Esophagus squamous epithelium (tissue), 5 donors: Measurements from ENCODE around the gene ENOX1. TPM values are rescaled to one million over a fixed set of nuclear protein-coding genes. Genes with fewer than 3 reads are reported as not detected.

ENCODE experiments used
- DNase-seq: peaks from one replicate; lab custom pipeline; 2025; lab: John Stamatoyannopoulos, UW
- H3K27ac ChIP-seq, 4 donors: fragments of 200-600 bp; sonication (generic); one replicate each; pipeline ENCODE4 v1.5.1; 2016 to 2019; ENCODE audit warnings: mild to moderate bottlenecking in 1 of 4
- H3K27me3 ChIP-seq, 4 donors: fragments of 200-600 bp; sonication (generic); 1 replicate in 3 of 4; 2 replicates in 1 of 4; pipeline versions ENCODE4 v1.5.1 to v1.6.0; 2017 to 2021; ENCODE audit warnings: antibody characterized with exemption in 1 of 4
- H3K36me3 ChIP-seq, 3 donors: fragments of 200-600 bp; sonication (generic); one replicate each; pipeline ENCODE4 v1.5.1; 2016 to 2019
- H3K4me1 ChIP-seq, 3 donors: fragments of 200-600 bp; sonication (generic); one replicate each; pipeline ENCODE4 v1.5.1; 2017 to 2019
- H3K4me3 ChIP-seq, 4 donors: fragments of 200-600 bp; sonication (generic); 1 replicate in 3 of 4; 2 replicates in 1 of 4; pipeline ENCODE4 v1.5.1; 2016 to 2019; ENCODE audit warnings: mild to moderate bottlenecking in 2 of 4, moderate library complexity in 1 of 4
- H3K9me3 ChIP-seq, 3 donors: fragments of 200-600 bp; sonication (generic); one replicate each; pipeline ENCODE4 v1.5.1; 2016 to 2019
- POLR2A ChIP-seq, 4 donors: fragments of 450-650 bp; IDR thresholded peaks; one replicate each; pipeline ENCODE4 v1.6.1; 2017; ENCODE audit warnings: antibody characterized with exemption in 4 of 4, mild to moderate bottlenecking in 4 of 4, moderate library complexity in 3 of 4
- WGBS, 2 donors: methylation state at CpG; one replicate each; pipeline ENCODE4 v1.1.5; 2018; 5-methylcytosine and 5-hydroxymethylcytosine counted together
- intact Hi-C: fragments of 100-400 bp; cut with DNase I; formaldehyde crosslinking; loops from one replicate; pipeline ENCODE4 v1.15.0; 2022
- total RNA-seq, 4 donors: library from RNA; depleted of rRNA; stranded (reverse); fragments of >200 nt; gene quantifications; one replicate each; pipeline ENCODE4 v1.1.0, GENCODE V29; 2016
- TF ChIP-seq, protein P1 (sequence below), 6 experiments: fragments of 450-650 bp in 4 of 6; fragments of 200-600 bp in 2 of 6; sonication (generic) in 2 of 6; IDR thresholded peaks; one replicate each; pipeline ENCODE4 v1.5.1; 2016 to 2019; ENCODE audit warnings: antibody characterized with exemption in 6 of 6, mild to moderate bottlenecking in 4 of 6, moderate library complexity in 4 of 6
- donor health status: DM: yes; HTN: yes; CAD: no.

ENOX1 gene
- total RNA-seq, 4 donors from 2014 or later, result 0.48 to 0.76 TPM; not detected in 2

- 76 to 89% methylated on average over 3 of the region's 3 CpGs for WGBS, 2 donors
- no peaks in the 10 kb centered on the region for H3K4me1 ChIP-seq
- intact Hi-C loops, result no loop called here
- no peaks in the 10 kb centered on the region for H3K36me3 ChIP-seq
- TF ChIP-seq, protein P1, sequence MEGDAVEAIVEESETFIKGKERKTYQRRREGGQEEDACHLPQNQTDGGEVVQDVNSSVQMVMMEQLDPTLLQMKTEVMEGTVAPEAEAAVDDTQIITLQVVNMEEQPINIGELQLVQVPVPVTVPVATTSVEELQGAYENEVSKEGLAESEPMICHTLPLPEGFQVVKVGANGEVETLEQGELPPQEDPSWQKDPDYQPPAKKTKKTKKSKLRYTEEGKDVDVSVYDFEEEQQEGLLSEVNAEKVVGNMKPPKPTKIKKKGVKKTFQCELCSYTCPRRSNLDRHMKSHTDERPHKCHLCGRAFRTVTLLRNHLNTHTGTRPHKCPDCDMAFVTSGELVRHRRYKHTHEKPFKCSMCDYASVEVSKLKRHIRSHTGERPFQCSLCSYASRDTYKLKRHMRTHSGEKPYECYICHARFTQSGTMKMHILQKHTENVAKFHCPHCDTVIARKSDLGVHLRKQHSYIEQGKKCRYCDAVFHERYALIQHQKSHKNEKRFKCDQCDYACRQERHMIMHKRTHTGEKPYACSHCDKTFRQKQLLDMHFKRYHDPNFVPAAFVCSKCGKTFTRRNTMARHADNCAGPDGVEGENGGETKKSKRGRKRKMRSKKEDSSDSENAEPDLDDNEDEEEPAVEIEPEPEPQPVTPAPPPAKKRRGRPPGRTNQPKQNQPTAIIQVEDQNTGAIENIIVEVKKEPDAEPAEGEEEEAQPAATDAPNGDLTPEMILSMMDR (IDR thresholded peaks at IDR 0.05), result no peak
- TF ChIP-seq POLR2A (IDR thresholded peaks at IDR 0.05), result no peak
- H3K4me3 ChIP-seq, result no peak overlapping the region
- H3K27ac ChIP-seq, result no peak overlapping the region
- H3K9me3 ChIP-seq, result peaks cover 0 to 6% (median 0%) of the 10 kb centered on the region in 3 donors
- no peaks in the 10 kb centered on the region for H3K27me3 ChIP-seq
- no peak for DNase-seq
Observed at GRCh38 chr13:43377149-43377548, 409.6 kb downstream of the ENOX1 start.

- intact Hi-C loops, result no loop called here
- Histone ChIP-seq H3K4me1 (no peaks in the 10 kb centered on the region), H3K27ac (no peak overlapping the region), H3K9me3 (peaks cover 0 to 6% (median 0%) of the 10 kb centered on the region in 3 donors), H3K27me3 (no peaks in the 10 kb centered on the region), H3K36me3 (no peaks in the 10 kb centered on the region), H3K4me3 (no peak overlapping the region)
- TF ChIP-seq POLR2A (IDR thresholded peaks at IDR 0.05), result no peak
- TF ChIP-seq, protein P1 (IDR thresholded peaks at IDR 0.05), result no peak
- WGBS, 2 donors, result 82 to 100% methylated on average over 1 of the region's 1 CpG
- DNase-seq, result no peak
Observed at GRCh38 chr13:43376596-43376995, 410.2 kb downstream of the ENOX1 start.

DNA sequence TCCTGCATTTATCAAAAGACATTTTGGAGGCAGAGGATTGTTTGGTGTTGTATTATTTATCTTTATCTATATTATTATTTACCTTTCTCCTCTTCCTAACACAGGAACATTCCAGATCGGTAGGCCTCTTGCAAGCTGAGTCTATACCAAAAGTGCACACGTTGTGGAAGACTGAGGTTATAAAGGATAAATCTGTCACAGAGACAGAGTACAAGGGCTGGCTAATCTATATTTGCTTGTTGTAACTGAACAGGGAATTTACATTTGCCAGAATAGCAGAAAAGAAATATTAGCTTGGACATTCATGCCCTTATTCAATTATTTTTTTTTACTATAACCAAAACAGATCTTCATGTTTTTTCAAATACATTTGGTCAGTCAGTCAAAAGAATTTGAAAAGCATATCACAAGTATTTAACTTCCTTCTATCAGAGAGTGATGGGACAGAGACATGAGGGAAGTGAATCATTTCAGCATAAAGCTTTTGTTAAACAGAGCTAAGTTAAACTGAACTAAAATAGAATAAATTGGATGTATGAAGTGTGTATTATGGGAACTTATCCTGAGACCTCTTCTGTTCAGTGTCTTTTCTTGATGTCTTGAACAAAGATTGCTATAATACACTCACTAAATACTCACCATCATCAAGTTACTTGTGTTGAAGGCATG is 410.8 kb downstream of the ENOX1 start:
- no peak overlapping the region for H3K27ac ChIP-seq
- H3K4me3 ChIP-seq, result no peak overlapping the region
- H3K9me3 ChIP-seq, result peaks cover 0 to 6% (median 0%) of the 10 kb centered on the region in 3 donors
- intact Hi-C loops, result no loop called here
- no peaks in the 10 kb centered on the region for H3K27me3 ChIP-seq
- TF ChIP-seq, protein P1 (IDR thresholded peaks at IDR 0.05), result no peak
- TF ChIP-seq POLR2A (IDR thresholded peaks at IDR 0.05), result no peak
- no peaks in the 10 kb centered on the region for H3K4me1 ChIP-seq
- H3K36me3 ChIP-seq, result no peaks in the 10 kb centered on the region
- WGBS, 2 donors, result 67 to 74% methylated on average over 2 of the region's 2 CpGs
- no peak for DNase-seq

DNA sequence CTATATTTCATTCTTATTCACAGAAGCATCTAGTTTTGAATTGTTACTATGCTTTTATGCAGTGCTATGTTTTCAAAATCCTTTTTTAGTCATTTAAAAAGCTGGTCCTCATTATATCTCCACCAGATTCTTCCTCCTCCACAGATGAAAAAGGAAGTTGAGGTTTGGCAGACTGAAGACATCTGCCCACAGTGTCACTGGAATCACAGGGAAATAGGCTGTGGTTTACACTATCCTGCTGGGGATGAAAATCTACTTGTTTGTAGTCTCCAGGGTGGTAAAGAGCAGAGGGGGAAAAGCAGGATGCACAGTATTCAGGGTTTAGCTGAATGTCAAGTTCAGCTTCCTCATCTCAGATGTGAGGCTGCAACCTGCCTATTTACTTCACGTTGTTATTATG is 412.2 kb downstream of the ENOX1 start:
- intact Hi-C loops, result no loop called here
- 15 to 50% methylated on average over 1 of the region's 1 CpG for WGBS, 2 donors
- Histone ChIP-seq H3K36me3 (no peaks in the 10 kb centered on the region), H3K4me3 (no peak overlapping the region), H3K27me3 (no peaks in the 10 kb centered on the region), H3K9me3 (peaks cover 0 to under 1% (median 0%) of the 10 kb centered on the region in 3 donors), H3K4me1 (no peaks in the 10 kb centered on the region), H3K27ac (no peak overlapping the region)
- DNase-seq, result no peak
- TF ChIP-seq, protein P1 (IDR thresholded peaks at IDR 0.05), result no peak
- no peak for TF ChIP-seq POLR2A (IDR thresholded peaks at IDR 0.05)

DNA sequence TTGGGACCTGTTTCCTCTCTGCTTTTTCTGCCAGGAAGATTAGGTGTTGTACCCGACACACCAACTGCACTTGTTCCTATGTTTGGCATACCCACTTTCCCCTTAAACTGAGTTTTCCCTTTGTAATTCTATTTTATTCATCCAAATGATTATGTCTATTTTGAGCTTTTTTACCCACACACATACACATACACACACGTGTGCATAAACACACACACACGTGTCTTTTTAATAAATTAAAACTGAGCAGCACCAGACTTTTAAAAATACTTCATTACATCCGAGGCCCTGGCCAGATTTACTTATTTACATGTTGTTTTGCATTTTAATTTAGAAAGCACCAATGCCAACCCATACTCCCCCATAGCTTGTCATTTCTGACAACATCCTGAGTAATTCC is 413.4 kb downstream of the ENOX1 start:
- no peak overlapping the region for H3K27ac ChIP-seq

More for the DNA sequence above, 413.4 kb downstream of the ENOX1 start:
- Histone ChIP-seq H3K36me3 (no peaks in the 10 kb centered on the region), H3K4me1 (no peaks in the 10 kb centered on the region), H3K9me3 (no peaks in the 10 kb centered on the region), H3K4me3 (no peak overlapping the region), H3K27me3 (no peaks in the 10 kb centered on the region)
- no peak for TF ChIP-seq POLR2A (IDR thresholded peaks at IDR 0.05)
- TF ChIP-seq, protein P1 (IDR thresholded peaks at IDR 0.05), result no peak
- intact Hi-C loops, result no loop called here
- DNase-seq, result no peak
- WGBS, 2 donors, result 56 to 59% methylated on average over 4 of the region's 4 CpGs
